Measurements from ENCODE around the gene PHC2.

The PHC2 gene

DNA sequence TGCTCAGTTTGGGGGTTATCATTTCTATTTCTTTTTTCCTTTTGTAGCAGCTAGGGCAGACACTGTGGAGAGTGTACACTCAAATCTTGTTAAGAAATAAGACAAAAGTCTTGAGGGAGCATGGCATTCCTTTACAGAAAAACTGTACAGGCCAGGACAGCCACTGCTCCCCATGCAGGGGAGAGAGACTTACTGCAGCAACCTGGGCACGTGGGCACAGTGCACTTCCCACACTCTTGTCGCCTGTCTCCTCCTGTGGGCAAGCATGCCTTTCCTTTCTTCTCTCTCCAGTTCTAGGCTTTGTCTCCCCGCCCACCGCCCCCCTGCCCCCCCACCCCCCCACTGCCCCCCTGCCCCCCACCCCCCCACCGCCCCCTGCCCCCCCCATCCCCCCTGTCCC is 51.9 kb downstream of the PHC2 start:
- no peak overlapping the region for H3K4me3 ChIP-seq (ENCODE audit: low read depth, low read length)
- DNase-seq (ENCODE audit: low read depth) = no peak
- TF ChIP-seq, protein P1, sequence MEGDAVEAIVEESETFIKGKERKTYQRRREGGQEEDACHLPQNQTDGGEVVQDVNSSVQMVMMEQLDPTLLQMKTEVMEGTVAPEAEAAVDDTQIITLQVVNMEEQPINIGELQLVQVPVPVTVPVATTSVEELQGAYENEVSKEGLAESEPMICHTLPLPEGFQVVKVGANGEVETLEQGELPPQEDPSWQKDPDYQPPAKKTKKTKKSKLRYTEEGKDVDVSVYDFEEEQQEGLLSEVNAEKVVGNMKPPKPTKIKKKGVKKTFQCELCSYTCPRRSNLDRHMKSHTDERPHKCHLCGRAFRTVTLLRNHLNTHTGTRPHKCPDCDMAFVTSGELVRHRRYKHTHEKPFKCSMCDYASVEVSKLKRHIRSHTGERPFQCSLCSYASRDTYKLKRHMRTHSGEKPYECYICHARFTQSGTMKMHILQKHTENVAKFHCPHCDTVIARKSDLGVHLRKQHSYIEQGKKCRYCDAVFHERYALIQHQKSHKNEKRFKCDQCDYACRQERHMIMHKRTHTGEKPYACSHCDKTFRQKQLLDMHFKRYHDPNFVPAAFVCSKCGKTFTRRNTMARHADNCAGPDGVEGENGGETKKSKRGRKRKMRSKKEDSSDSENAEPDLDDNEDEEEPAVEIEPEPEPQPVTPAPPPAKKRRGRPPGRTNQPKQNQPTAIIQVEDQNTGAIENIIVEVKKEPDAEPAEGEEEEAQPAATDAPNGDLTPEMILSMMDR (IDR thresholded peaks at IDR 0.05; ENCODE audit: low read depth, low read length, missing control alignments) = no peak

GRCh38 chr1:33378524-33378923 is 52.4 kb downstream of the PHC2 start:
- TF ChIP-seq, protein P1 (IDR thresholded peaks at IDR 0.05; ENCODE audit: low read depth, low read length, missing control alignments) = no peak
- DNase-seq (ENCODE audit: low read depth) = no peak
- H3K4me3 ChIP-seq (ENCODE audit: low read depth, low read length) = no peak overlapping the region

GRCh38 chr1:33377756-33378155 is 53.1 kb downstream of the PHC2 start:
- no peak overlapping the region for H3K4me3 ChIP-seq (ENCODE audit: low read depth, low read length)
- TF ChIP-seq, protein P1 (IDR thresholded peaks at IDR 0.05; ENCODE audit: low read depth, low read length, missing control alignments) = no peak
- no peak for DNase-seq (ENCODE audit: low read depth)

- TF ChIP-seq, protein P1 (IDR thresholded peaks at IDR 0.05; ENCODE audit: low read depth, low read length, missing control alignments) = no peak
- DNase-seq (ENCODE audit: low read depth) = no peak
Measured at GRCh38 chr1:33377013-33377412, 53.9 kb downstream of the PHC2 start.

DNA sequence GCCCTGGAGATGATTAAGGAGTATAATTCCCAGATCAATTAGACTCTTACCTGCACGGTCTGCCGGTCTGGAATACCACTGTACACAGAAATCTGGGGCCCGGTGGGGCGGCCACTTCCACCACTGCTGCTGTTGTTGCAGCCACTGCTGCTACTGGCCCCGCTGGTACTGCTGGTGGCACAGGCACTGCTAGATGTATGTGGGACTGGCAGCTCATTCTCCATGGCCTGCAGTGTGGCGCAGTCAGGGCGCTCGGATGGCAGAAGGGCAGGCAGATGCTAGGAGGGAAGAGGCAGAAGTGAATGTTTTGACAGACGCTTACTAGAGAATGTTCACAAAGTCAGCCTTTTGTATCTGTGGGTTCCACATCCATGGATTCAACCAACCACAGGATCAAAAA is 55.6 kb downstream of the PHC2 start:
- no peak for DNase-seq (ENCODE audit: low read depth)
- TF ChIP-seq, protein P1 (IDR thresholded peaks at IDR 0.05; ENCODE audit: low read depth, low read length, missing control alignments) = no peak
- H3K4me3 ChIP-seq (ENCODE audit: low read depth, low read length) = no peak overlapping the region

More at GRCh38 chr1:33377013-33377412, 53.9 kb downstream of the PHC2 start:
- H3K4me3 ChIP-seq (ENCODE audit: low read depth, low read length) = no peak overlapping the region

DNA sequence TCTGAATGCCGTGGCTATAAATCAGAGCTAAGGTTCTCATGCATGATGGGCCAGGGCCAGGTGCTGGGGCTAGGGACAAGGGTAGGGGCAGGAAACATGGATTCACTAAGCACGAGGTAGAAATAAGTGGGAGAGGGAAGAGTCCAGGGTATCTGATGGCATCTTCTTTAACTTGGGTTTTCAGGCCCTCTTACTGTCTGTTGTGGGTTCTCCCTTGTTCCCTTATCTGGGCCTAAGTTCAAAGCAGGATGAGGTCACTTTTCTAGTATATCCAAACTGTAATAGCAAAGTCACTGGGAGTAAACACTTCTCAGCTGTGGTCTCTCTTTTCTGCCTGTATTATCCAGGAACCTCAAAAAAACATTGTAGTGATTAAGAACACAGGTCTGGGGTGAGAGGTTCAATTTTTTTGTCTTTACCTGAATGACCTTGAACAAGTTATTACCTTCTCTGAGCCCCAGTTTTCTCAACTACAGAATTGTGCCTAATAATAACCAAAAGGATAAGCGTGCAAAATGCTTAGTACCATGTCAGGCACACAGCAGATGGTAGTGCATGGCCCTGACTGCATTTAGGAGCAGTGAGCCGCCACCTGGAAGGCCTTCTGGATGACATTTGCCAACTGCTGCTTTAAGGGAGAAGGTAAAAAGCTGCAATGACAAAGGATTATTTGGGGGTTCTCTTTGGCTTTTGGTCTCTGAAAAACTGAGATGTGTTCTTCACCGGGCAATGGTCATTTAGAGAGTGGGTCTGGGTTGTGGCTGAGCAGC is 56.4 kb downstream of the PHC2 start:
- TF ChIP-seq, protein P1 (IDR thresholded peaks at IDR 0.05; ENCODE audit: low read depth, low read length, missing control alignments) = no peak
- H3K4me3 ChIP-seq (ENCODE audit: low read depth, low read length) = no peak overlapping the region
- no peak for DNase-seq (ENCODE audit: low read depth)

GRCh38 chr1:33373606-33374005 is 57.3 kb downstream of the PHC2 start:
- TF ChIP-seq, protein P1 (IDR thresholded peaks at IDR 0.05; ENCODE audit: low read depth, low read length, missing control alignments) = no peak
- no peak for DNase-seq (ENCODE audit: low read depth)
- no peak overlapping the region for H3K4me3 ChIP-seq (ENCODE audit: low read depth, low read length)
